ENCODE measurements around the gene RAD51B.
"Not testable (repeated sequence)": the region's sequence is repeated elsewhere in the genome, so short reads cannot be mapped to it uniquely, and the experiment has no call there.

Gene RAD51B

DNA sequence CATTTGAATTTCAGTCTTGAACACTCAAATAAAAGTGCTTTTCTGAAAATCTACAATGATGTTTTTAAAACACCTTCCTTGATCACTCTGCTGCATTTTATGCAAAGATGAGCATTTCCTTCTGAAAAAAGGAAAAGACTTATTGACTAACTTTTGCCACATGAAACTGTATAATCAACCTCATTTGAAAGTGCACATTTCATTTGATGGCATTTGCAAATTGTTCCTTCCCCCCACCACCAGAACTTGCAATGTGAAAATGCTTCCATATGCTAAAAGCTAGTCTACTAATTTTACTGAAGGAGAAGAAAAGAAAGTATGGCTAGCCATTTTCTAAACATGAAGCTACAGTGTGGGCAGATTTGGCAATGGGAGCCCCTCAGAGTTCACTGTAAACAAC lies 159.2 kb downstream of the RAD51B start:
- TF ChIP-seq, protein P1, sequence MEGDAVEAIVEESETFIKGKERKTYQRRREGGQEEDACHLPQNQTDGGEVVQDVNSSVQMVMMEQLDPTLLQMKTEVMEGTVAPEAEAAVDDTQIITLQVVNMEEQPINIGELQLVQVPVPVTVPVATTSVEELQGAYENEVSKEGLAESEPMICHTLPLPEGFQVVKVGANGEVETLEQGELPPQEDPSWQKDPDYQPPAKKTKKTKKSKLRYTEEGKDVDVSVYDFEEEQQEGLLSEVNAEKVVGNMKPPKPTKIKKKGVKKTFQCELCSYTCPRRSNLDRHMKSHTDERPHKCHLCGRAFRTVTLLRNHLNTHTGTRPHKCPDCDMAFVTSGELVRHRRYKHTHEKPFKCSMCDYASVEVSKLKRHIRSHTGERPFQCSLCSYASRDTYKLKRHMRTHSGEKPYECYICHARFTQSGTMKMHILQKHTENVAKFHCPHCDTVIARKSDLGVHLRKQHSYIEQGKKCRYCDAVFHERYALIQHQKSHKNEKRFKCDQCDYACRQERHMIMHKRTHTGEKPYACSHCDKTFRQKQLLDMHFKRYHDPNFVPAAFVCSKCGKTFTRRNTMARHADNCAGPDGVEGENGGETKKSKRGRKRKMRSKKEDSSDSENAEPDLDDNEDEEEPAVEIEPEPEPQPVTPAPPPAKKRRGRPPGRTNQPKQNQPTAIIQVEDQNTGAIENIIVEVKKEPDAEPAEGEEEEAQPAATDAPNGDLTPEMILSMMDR (IDR thresholded peaks at IDR 0.05; ENCODE audit: insufficient read depth, missing control alignments), result no peak
- FAIRE-seq (no peak), DNase-seq (ENCODE audit: insufficient read length, low spot score) (no peak)

- FAIRE-seq (peak; percentile 16), DNase-seq (ENCODE audit: insufficient read length, low spot score) (no peak)
- TF ChIP-seq, protein P1 (IDR thresholded peaks at IDR 0.05; ENCODE audit: insufficient read depth, missing control alignments), result no peak
Measured at GRCh38 chr14:67982711-67983608, 163.4 kb downstream of the RAD51B start.

DNA sequence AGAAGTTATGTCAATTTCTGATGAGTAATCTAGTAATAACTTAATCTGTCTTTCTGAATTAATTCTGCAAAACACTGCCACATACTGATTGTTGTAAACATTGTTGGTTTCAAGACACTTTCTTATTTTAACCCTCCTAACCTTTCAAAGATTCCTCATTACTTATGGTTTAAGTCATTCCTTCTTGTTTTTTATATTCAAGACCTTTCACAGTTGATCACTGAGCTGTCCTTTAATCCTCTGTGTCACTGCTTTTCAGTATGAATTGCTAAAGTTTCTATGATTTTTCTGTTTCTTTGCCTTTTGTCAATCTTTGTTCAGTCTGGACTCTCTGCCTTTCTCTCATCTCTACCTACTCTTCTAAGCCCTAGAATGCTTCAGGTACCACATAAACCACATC lies 164.7 kb downstream of the RAD51B start:
- no peak for DNase-seq (ENCODE audit: insufficient read length, low spot score)
- FAIRE-seq, result no peak
- TF ChIP-seq, protein P1 (IDR thresholded peaks at IDR 0.05; ENCODE audit: insufficient read depth, missing control alignments), result no peak

DNA sequence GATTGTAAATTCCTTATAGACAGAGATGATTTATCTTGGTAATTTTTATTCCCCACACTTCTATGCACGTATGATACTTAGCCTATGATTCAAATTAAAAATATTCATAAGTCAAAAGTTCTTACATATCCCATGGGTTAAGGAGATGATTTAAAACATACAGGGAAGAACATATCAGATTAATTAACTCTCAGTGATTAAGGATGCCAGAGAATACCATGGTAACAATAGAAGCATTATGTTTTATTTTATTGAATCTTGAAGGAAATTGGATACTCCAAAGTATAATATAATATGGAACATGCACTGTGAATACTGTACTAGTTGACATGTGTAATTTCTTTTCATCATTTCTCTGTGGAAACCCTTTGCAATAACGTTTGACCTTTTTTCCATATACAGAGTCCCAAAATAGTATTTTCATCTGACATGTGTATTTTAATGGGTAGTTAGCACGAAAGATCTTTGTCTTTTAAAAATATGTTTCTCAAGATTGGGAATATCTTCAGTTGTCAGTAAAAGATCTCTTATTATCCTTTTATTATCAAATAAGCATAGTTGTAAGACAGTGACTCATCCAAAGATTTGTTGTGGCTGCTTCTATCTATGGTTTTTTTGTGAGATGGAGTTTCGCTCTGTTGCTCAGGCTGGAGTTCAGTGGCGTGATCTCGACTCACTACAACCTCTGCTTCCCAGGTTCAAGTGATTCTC lies 166.7 kb downstream of the RAD51B start:
- DNase-seq (ENCODE audit: insufficient read length, low spot score), result no peak
- TF ChIP-seq, protein P1 (IDR thresholded peaks at IDR 0.05; ENCODE audit: insufficient read depth, missing control alignments), result no peak
- FAIRE-seq, result no peak

DNA sequence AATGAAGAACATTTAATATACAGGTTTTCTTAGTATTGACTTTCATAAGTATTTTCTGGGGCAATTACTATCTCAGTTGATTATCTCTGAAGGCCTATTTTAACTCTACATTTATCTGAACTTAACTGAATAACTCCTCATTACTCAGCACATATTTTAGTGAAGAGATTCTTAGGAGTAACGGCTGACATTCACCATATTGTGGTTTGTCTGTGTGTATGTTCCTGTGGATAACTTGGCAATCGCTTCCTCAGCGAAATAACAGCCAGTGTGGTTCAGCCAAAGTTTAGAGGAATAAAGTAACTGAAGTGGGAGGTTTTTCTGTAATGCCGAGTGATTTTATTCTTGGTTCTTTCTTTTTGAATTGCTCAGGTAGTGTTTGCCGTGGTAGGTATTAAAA lies 168.0 kb downstream of the RAD51B start:
- FAIRE-seq (no peak), DNase-seq (ENCODE audit: insufficient read length, low spot score) (no peak)
- TF ChIP-seq, protein P1 (IDR thresholded peaks at IDR 0.05; ENCODE audit: insufficient read depth, missing control alignments), result no peak

GRCh38 chr14:67988210-67988609 lies 168.6 kb downstream of the RAD51B start:
- not testable (repeated sequence) for DNase-seq (ENCODE audit: insufficient read length, low spot score); FAIRE-seq

- FAIRE-seq (no peak), DNase-seq (ENCODE audit: insufficient read length, low spot score) (no peak)
- TF ChIP-seq, protein P1 (IDR thresholded peaks at IDR 0.05; ENCODE audit: insufficient read depth, missing control alignments), result no peak
Measured at GRCh38 chr14:67990576-67990975, 171.0 kb downstream of the RAD51B start.
